Calu3 (cell line): ENCODE measurements around the gene MAPKAPK3. TPM values are rescaled to one million over a fixed set of nuclear protein-coding genes. Genes with fewer than 3 reads are reported as not detected.
"Not testable (repeated sequence)": the region's sequence is repeated elsewhere in the genome, so short reads cannot be mapped to it uniquely, and the experiment has no call there.

Experiments used
- BruUV-seq: library from RNA; stranded (reverse); fragments of 400-500 nt; replicated peaks from 2 replicates; lab custom pipeline; 2021; lab: Mats Ljungman, UMichigan
- CTCF ChIA-PET: fragments of 300-600 bp; sonication (Branson Sonifier 250); formaldehyde crosslinking; loops from one replicate; lab custom pipeline; 2022; ENCODE audit warnings: antibody characterized with exemption; lab: Charles Lee
- DNase-seq: peaks from one replicate; pipeline ENCODE4 v3.0.0; 2022
- H3K27ac Mint-ChIP-seq: one replicate; pipeline ENCODE4 v1.8.0; 2022; ENCODE audit warnings: mixed read lengths; ENCODE audit not compliant: unreplicated experiment
- H3K27me3 Mint-ChIP-seq: one replicate; pipeline ENCODE4 v1.8.0; 2022; ENCODE audit warnings: mixed read lengths; ENCODE audit not compliant: unreplicated experiment
- H3K36me3 Mint-ChIP-seq: one replicate; pipeline ENCODE4 v1.8.0; 2022; ENCODE audit warnings: mild to moderate bottlenecking, moderate library complexity, mixed read lengths; ENCODE audit not compliant: insufficient read depth, unreplicated experiment
- H3K4me1 Mint-ChIP-seq: one replicate; pipeline ENCODE4 v1.8.0; 2022; ENCODE audit warnings: mild to moderate bottlenecking, low read depth, mixed read lengths; ENCODE audit not compliant: unreplicated experiment
- H3K4me3 Mint-ChIP-seq: one replicate; pipeline ENCODE4 v1.8.0; 2022; ENCODE audit warnings: mild to moderate bottlenecking, low read depth, moderate library complexity, mixed read lengths; ENCODE audit not compliant: unreplicated experiment
- H3K9me3 Mint-ChIP-seq: one replicate; pipeline ENCODE4 v1.8.0; 2022; ENCODE audit warnings: low read depth, mixed read lengths; ENCODE audit not compliant: unreplicated experiment
- intact Hi-C: fragments of 100-400 bp; cut with micrococcal nuclease; formaldehyde crosslinking; loops from one replicate; pipeline ENCODE4 v1.10.0; 2022; ENCODE audit not compliant: unreplicated experiment
- total RNA-seq: library from RNA; stranded (reverse); gene quantifications from 2 replicates; pipeline ENCODE4 v1.2.3, GENCODE V29; 2022
- TF ChIP-seq, protein P1 (sequence below): fragments of 200-600 bp; IDR thresholded peaks from one replicate; pipeline ENCODE4 v1.8.0; 2022; ENCODE audit warnings: antibody characterized with exemption; ENCODE audit not compliant: unreplicated experiment

Gene MAPKAPK3
- total RNA-seq, 1 experiment from 2014 or later, result 40.6 TPM

GRCh38 chr3:50675179-50676030, 58.5 kb downstream of the MAPKAPK3 start:
- peaks cover 7% of the 10 kb centered on the region for H3K4me1 Mint-ChIP-seq
- TF ChIP-seq, protein P1, sequence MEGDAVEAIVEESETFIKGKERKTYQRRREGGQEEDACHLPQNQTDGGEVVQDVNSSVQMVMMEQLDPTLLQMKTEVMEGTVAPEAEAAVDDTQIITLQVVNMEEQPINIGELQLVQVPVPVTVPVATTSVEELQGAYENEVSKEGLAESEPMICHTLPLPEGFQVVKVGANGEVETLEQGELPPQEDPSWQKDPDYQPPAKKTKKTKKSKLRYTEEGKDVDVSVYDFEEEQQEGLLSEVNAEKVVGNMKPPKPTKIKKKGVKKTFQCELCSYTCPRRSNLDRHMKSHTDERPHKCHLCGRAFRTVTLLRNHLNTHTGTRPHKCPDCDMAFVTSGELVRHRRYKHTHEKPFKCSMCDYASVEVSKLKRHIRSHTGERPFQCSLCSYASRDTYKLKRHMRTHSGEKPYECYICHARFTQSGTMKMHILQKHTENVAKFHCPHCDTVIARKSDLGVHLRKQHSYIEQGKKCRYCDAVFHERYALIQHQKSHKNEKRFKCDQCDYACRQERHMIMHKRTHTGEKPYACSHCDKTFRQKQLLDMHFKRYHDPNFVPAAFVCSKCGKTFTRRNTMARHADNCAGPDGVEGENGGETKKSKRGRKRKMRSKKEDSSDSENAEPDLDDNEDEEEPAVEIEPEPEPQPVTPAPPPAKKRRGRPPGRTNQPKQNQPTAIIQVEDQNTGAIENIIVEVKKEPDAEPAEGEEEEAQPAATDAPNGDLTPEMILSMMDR, result peak; percentile 55
- no peaks in the 10 kb centered on the region for H3K36me3 Mint-ChIP-seq
- no peak overlapping the region for H3K27ac Mint-ChIP-seq
- H3K4me3 Mint-ChIP-seq, result no peak overlapping the region
- H3K9me3 Mint-ChIP-seq, result no peaks in the 10 kb centered on the region
- BruUV-seq, result no TSS peak
- intact Hi-C loops, result loop anchor here (10.0 kb wide), 1 partner anchor 209 kb away; no protein-coding TSS in a partner anchor
- CTCF ChIA-PET, result interaction anchor here (0.6 kb wide), 1 partner anchor 686 kb away, joined by 4 read pairs; no protein-coding TSS in a partner anchor
- peaks cover 74% of the 10 kb centered on the region for H3K27me3 Mint-ChIP-seq
- peak; percentile 63 for DNase-seq

DNA sequence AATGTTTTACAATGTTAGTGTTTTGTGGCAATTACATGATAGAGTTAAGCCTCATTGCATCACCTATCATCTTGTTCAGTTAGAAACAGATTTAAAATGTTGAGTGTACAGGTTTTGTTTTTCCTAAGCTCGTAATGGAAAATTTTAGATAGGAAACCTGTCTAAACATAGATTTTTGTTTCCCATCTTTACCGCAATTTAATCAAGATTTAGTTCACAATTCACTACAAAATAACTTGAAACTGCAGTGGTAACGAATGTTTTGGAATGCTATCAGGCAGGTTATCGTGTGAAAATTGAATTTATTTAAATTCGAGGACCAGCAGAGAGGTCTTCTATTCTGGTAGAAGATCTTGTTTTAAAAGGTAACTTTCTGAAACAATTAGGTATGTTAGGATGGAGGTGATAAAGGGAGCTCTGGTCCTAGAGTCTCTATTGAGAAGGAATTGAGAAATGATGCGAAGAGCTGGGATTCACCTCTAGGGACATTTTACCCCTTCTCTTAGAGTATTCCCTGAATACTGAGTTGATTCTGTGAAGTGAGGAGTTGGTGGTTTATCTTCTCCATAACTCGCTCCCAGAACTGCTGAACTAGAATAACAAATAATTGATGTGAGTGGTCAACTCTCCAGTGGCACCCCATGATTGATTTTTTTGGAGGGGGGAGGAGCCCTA, 59.2 kb downstream of the MAPKAPK3 start:
- Mint-ChIP-seq H3K9me3 (no peaks in the 10 kb centered on the region), H3K4me1 (peaks cover 7% of the 10 kb centered on the region), H3K27me3 (peaks cover 74% of the 10 kb centered on the region), H3K4me3 (no peak overlapping the region), H3K36me3 (no peaks in the 10 kb centered on the region), H3K27ac (no peak overlapping the region)
- TF ChIP-seq, protein P1, result no peak
- intact Hi-C loops, result loop anchor here (10.0 kb wide), 1 partner anchor 209 kb away; no protein-coding TSS in a partner anchor
- no peak for DNase-seq
- no TSS peak for BruUV-seq
- CTCF ChIA-PET, result no interaction called here

DNA sequence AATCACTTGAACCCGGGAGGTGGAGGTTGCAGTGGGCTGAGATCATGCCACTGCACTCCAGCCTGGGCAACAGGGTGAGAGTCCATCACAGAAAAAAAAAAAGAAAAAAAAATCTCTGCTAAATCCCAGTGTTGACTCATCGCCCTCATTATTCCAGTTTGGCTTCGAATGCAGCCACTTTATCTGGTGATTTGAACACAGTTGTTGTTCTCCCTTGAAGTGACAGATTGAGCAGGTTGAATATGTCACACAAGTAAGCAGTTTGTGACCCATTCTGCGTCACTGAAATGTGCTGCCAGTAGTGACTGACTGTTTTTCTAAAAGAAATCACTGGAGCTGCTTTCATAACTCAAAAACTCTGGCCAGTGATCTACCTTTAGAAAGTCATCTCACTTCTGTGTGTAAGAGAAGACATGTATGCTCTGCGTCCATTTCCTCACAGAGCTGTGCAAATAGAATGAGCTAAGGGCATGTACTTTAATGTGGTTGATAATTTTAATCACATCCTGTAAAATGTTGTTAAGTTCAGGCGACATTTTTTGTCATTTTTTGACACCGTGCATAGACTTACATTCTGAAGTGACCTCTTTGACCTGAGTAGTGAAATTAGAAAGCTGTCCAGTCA, 70.3 kb downstream of the MAPKAPK3 start:
- DNase-seq, result no peak
- H3K36me3 Mint-ChIP-seq, result no peaks in the 10 kb centered on the region
- no peaks in the 10 kb centered on the region for H3K9me3 Mint-ChIP-seq
- H3K4me1 Mint-ChIP-seq, result no peaks in the 10 kb centered on the region
- intact Hi-C loops, result no loop called here
- CTCF ChIA-PET, result no interaction called here
- H3K27me3 Mint-ChIP-seq, result peaks cover 46% of the 10 kb centered on the region
- H3K27ac Mint-ChIP-seq, result no peak overlapping the region
- no peak overlapping the region for H3K4me3 Mint-ChIP-seq
- TF ChIP-seq, protein P1, result no peak
- BruUV-seq, result no TSS peak

- no TSS peak for BruUV-seq
- no peaks in the 10 kb centered on the region for H3K36me3 Mint-ChIP-seq
- H3K27ac Mint-ChIP-seq, result no peak overlapping the region
- CTCF ChIA-PET, result no interaction called here
- DNase-seq, result no peak
- peaks cover 46% of the 10 kb centered on the region for H3K27me3 Mint-ChIP-seq
- no peaks in the 10 kb centered on the region for H3K4me1 Mint-ChIP-seq
- no peak overlapping the region for H3K4me3 Mint-ChIP-seq
- TF ChIP-seq, protein P1, result no peak
- intact Hi-C loops, result no loop called here
- H3K9me3 Mint-ChIP-seq, result no peaks in the 10 kb centered on the region
Observed at GRCh38 chr3:50687916-50688315, 71.0 kb downstream of the MAPKAPK3 start.

DNA sequence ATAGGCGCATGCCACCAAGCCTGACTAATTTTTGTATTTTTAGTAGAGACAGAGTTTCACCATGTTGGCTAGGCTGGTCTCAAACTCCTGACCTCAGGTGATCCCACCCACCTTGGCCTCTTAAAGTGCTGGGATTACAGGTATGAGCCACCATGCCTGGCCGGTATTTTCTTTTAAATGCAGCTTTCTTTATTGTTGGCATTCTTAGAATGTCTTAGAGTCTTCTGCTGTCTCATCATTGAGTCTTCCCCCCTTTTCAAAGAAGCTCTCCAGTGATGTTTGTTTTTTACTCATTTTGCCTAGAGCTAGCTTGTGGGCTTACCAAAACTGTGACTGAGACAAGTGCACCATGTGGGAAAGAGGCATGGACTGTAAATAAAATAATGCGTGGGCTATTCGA, 71.7 kb downstream of the MAPKAPK3 start:
- peaks cover 49% of the 10 kb centered on the region for H3K27me3 Mint-ChIP-seq
- intact Hi-C loops, H3K27ac Mint-ChIP-seq, DNase-seq, H3K36me3 Mint-ChIP-seq, H3K9me3 Mint-ChIP-seq, CTCF ChIA-PET, H3K4me1 Mint-ChIP-seq, BruUV-seq, H3K4me3 Mint-ChIP-seq: not testable (repeated sequence)
